HepG2 (cell line): ENCODE results near the gene ANKS1B.

ENCODE experiments used
- FOXA1 ChIP-seq, 2 experiments: fragments of 450-650 bp in 1 of 2; sonication (generic) in 1 of 2; formaldehyde crosslinking in 1 of 2; IDR thresholded peaks; 2 replicates each; pipeline versions ENCODE4 v1.4.0 to v1.6.1; 2016 to 2020; ENCODE audit warnings: missing genetic modification reagents in 1 of 2
- GZF1 ChIP-seq: sonication (generic); formaldehyde crosslinking; IDR thresholded peaks from 2 replicates; pipeline ENCODE4 v1.5.1; 2020; ENCODE audit warnings: mild to moderate bottlenecking, missing genetic modification reagents
- MBNL3 ChIP-seq: fragments of 250-450 bp; sonication (Bioruptor Pico); conservative IDR thresholded peaks from 2 replicates; pipeline ENCODE4 v1.8.0; 2022; ENCODE audit warnings: mild to moderate bottlenecking, inconsistent platforms
- POLR2A ChIP-seq, 2 experiments: IDR thresholded peaks; 2 replicates each; pipeline ENCODE4 v1.6.1; 2011; ENCODE audit warnings: low read depth in 2 of 2, low read length in 2 of 2, mild to moderate bottlenecking in 1 of 2, moderate library complexity in 1 of 2; ENCODE audit not compliant: insufficient read depth in 1 of 2
- RELA ChIP-seq: sonication (generic); formaldehyde crosslinking; IDR thresholded peaks from 2 replicates; pipeline ENCODE4 v1.4.0; 2020; ENCODE audit warnings: missing genetic modification reagents
- TAF1 ChIP-seq: sonication (generic); formaldehyde crosslinking; IDR thresholded peaks from 2 replicates; pipeline ENCODE4 v1.4.0; 2020; ENCODE audit warnings: missing genetic modification reagents
- ZFP91 ChIP-seq: sonication (generic); formaldehyde crosslinking; IDR thresholded peaks from 2 replicates; pipeline ENCODE4 v1.9.0; 2022; ENCODE audit warnings: missing genetic modification reagents, mild to moderate bottlenecking, borderline replicate concordance

GRCh38 chr12:99135376-99135775, 849.4 kb downstream of the ANKS1B start:
- TF ChIP-seq POLR2A (IDR thresholded peaks at IDR 0.05; ENCODE audit: insufficient read depth in 1 of 2, low read depth in 2 of 2, low read length in 2 of 2), result no peak
- TF ChIP-seq RELA (CRISPR knock-in tag), result no peak
- no peak for TF ChIP-seq GZF1
- TF ChIP-seq ZFP91 (CRISPR knock-in tag), result no peak
- TF ChIP-seq TAF1 (CRISPR knock-in tag), result no peak
- TF ChIP-seq FOXA1 (IDR thresholded peaks at IDR 0.05), result no peak
- no peak for TF ChIP-seq FOXA1 (CRISPR knock-in tag; IDR thresholded peaks at IDR 0.05)
- no peak for TF ChIP-seq MBNL3 (CRISPR knock-in tag)
